ENCODE measurements around the gene MRPL12. TPM values are rescaled to one million over a fixed set of nuclear protein-coding genes. Genes with fewer than 3 reads are reported as not detected.
A peak's percentile ranks its signal among the peaks of the same experiment; 100 is the strongest.

Gene MRPL12
- total RNA-seq, 1 experiment from 2014 or later: 143 TPM

DNA sequence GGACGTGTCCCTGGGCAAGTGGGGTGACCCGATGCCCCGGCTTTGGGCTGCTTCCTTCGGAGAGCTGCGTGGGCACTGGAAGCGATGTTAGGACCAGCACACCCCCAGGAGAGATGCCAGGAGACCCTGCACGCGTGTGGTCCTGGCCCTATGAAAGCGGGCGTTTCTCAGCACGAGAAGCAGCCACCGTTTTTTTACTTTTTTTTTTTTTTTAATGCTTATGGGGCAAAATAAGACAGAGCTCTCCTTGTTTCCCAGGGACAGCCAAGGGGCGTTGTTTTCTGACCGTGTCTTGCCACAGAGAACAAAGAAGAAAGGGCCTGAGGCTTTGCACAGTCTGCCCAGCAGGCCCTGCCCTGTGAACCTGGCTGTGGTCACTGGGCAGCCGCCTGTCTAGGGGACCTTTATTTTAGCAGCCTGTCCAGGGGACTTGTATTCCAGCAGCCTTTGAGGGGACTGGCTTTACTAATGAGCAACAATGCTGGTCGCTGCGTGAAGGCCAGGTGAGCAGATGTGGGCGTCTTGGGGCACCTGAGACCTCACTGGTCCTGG is 9.9 kb downstream of the MRPL12 start:
- CTCF ChIA-PET: interaction anchor here (0.6 to 1.4 kb wide), 5 partner anchors 9 to 141 kb away, joined by 3 to 6 read pairs (median 3); partner anchors contain the start of genes ARL16 and HGS
- POLR2A ChIA-PET: interaction anchor here (0.6 to 6.0 kb wide), 12 partner anchors 10 to 291 kb away, joined by 3 to 63 read pairs (median 5); partner anchors contain the start of genes ARL16, HGS, MCRIP1 and MRPL12
- intact Hi-C loops (cut with micrococcal nuclease): no loop called here
- TF ChIP-seq, protein P1, sequence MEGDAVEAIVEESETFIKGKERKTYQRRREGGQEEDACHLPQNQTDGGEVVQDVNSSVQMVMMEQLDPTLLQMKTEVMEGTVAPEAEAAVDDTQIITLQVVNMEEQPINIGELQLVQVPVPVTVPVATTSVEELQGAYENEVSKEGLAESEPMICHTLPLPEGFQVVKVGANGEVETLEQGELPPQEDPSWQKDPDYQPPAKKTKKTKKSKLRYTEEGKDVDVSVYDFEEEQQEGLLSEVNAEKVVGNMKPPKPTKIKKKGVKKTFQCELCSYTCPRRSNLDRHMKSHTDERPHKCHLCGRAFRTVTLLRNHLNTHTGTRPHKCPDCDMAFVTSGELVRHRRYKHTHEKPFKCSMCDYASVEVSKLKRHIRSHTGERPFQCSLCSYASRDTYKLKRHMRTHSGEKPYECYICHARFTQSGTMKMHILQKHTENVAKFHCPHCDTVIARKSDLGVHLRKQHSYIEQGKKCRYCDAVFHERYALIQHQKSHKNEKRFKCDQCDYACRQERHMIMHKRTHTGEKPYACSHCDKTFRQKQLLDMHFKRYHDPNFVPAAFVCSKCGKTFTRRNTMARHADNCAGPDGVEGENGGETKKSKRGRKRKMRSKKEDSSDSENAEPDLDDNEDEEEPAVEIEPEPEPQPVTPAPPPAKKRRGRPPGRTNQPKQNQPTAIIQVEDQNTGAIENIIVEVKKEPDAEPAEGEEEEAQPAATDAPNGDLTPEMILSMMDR (IDR thresholded peaks at IDR 0.05; ENCODE audit: unreplicated experiment): no peak
- H3K27ac Mint-ChIP-seq (ENCODE audit: low read depth, unreplicated experiment): peak overlapping the region; percentile 33
- no peak for DNase-seq (ENCODE audit: unreplicated experiment)
- no TSS peak for BruUV-seq (replicated peaks)
- H3K4me1 Mint-ChIP-seq (ENCODE audit: insufficient read depth, unreplicated experiment): peaks cover 6% of the 10 kb centered on the region
- H3K36me3 Mint-ChIP-seq (ENCODE audit: insufficient read depth, unreplicated experiment): peaks cover 42% of the 10 kb centered on the region
- H3K9me3 Mint-ChIP-seq (ENCODE audit: unreplicated experiment): no peaks in the 10 kb centered on the region
- H3K4me3 Mint-ChIP-seq (ENCODE audit: unreplicated experiment): peak overlapping the region; percentile 84
- no peaks in the 10 kb centered on the region for H3K27me3 Mint-ChIP-seq (ENCODE audit: insufficient read depth, unreplicated experiment)

DNA sequence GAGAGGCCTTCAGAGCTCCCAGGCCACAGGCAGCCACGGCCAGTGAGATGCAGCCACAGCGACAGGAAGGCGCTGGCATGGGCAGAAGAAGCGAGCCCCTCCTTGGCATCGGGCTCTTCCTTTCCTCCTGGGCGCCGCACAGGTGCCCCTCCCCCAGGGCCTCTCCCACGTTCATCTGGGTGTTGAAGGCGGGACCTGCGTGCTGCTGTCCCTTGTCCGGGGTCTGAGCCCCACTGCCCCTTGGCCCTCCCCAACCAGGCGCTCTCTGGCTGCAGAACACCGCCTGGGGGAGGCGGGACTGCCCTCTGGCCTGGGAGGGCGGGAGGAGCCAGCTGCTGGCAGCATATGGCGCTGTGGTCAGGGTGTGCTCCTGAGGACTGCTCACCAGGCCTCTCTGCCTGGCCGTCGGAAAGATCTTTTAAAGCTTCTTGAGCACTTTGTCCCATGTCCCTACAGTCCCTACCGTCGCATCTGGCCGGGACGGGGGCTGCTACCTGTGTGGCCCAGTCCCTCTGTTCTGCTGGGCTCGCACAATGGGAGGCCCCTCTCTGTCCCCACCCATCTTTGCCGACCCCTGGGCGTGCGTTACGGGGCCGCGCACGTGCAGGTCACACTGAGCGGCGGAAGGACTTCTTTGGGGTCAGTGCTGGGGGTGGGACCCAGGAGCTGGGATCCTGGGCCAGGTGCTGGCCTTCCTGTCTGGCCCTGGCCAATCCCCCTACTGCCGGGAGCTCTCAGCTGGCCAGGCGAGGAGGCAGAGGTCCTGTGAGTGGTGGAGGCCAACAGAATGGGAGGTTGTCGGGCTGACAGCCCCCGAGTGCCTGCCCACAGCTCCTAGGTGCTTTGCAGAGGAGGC is 10.6 kb downstream of the MRPL12 start:
- no peaks in the 10 kb centered on the region for H3K9me3 Mint-ChIP-seq (ENCODE audit: unreplicated experiment)
- no TSS peak for BruUV-seq (replicated peaks)
- intact Hi-C loops (cut with micrococcal nuclease): no loop called here
- peaks cover 40% of the 10 kb centered on the region for H3K36me3 Mint-ChIP-seq (ENCODE audit: insufficient read depth, unreplicated experiment)
- ChIA-PET POLR2A (interaction anchor here (0.5 to 6.0 kb wide), 8 partner anchors 9 to 290 kb away, joined by 3 to 63 read pairs (median 4); partner anchors contain the start of genes ARL16, HGS, MCRIP1 and MRPL12), CTCF (interaction anchor here (0.6 to 1.4 kb wide), 4 partner anchors 8 to 30 kb away, joined by 3 to 6 read pairs (median 4); partner anchors contain the start of genes ARL16 and HGS)
- DNase-seq (ENCODE audit: unreplicated experiment): no peak
- TF ChIP-seq, protein P1 (IDR thresholded peaks at IDR 0.05; ENCODE audit: unreplicated experiment): no peak
- no peaks in the 10 kb centered on the region for H3K27me3 Mint-ChIP-seq (ENCODE audit: insufficient read depth, unreplicated experiment)
- H3K4me3 Mint-ChIP-seq (ENCODE audit: unreplicated experiment): peak overlapping the region; percentile 84
- peaks cover 6% of the 10 kb centered on the region for H3K4me1 Mint-ChIP-seq (ENCODE audit: insufficient read depth, unreplicated experiment)
- H3K27ac Mint-ChIP-seq (ENCODE audit: low read depth, unreplicated experiment): no peak overlapping the region

GRCh38 chr17:81714412-81715106 is 11.4 kb downstream of the MRPL12 start:
- ChIA-PET CTCF (interaction anchor here (0.6 to 1.2 kb wide), 3 partner anchors 9 to 142 kb away, joined by 3 to 4 read pairs (median 3); partner anchors contain the start of genes ARL16 and HGS), POLR2A (interaction anchor here (0.5 to 5.7 kb wide), 5 partner anchors 9 to 147 kb away, joined by 3 to 63 read pairs (median 4); partner anchors contain the start of genes MCRIP1 and MRPL12)
- DNase-seq (ENCODE audit: unreplicated experiment): no peak
- H3K9me3 Mint-ChIP-seq (ENCODE audit: unreplicated experiment): no peaks in the 10 kb centered on the region
- peaks cover 42% of the 10 kb centered on the region for H3K36me3 Mint-ChIP-seq (ENCODE audit: insufficient read depth, unreplicated experiment)
- H3K4me1 Mint-ChIP-seq (ENCODE audit: insufficient read depth, unreplicated experiment): peaks cover 6% of the 10 kb centered on the region
- TF ChIP-seq, protein P1 (IDR thresholded peaks at IDR 0.05; ENCODE audit: unreplicated experiment): no peak
- intact Hi-C loops (cut with micrococcal nuclease): no loop called here
- H3K27me3 Mint-ChIP-seq (ENCODE audit: insufficient read depth, unreplicated experiment): no peaks in the 10 kb centered on the region
- no peak overlapping the region for H3K4me3 Mint-ChIP-seq (ENCODE audit: unreplicated experiment)
- BruUV-seq (replicated peaks): no TSS peak
- no peak overlapping the region for H3K27ac Mint-ChIP-seq (ENCODE audit: low read depth, unreplicated experiment)

All from MCF 10A (cell line).